GM12891 (cell line): ENCODE results near the gene SCGB1D1.

ENCODE experiments used
- PAX5 ChIP-seq: IDR thresholded peaks from 2 replicates; pipeline ENCODE4 v1.6.1; 2011; ENCODE audit warnings: low read length, moderate library complexity, mild to moderate bottlenecking; ENCODE audit not compliant: insufficient read depth, severe bottlenecking
- POLR2A ChIP-seq: IDR thresholded peaks from 2 replicates; pipeline ENCODE4 v1.6.1; 2011; ENCODE audit warnings: low read depth, low read length, control low read depth
- POLR2AphosphoS5 ChIP-seq: IDR thresholded peaks from 2 replicates; pipeline ENCODE4 v1.6.1; 2011; ENCODE audit warnings: low read depth, low read length, control low read depth
- POU2F2 ChIP-seq: IDR thresholded peaks from 2 replicates; pipeline ENCODE4 v1.6.1; 2011; ENCODE audit warnings: low read depth, mild to moderate bottlenecking, control low read depth, low read length, moderate library complexity
- SPI1 ChIP-seq: IDR thresholded peaks from 2 replicates; pipeline ENCODE4 v1.6.1; 2011; ENCODE audit warnings: low read depth, low read length, control low read depth
- TAF1 ChIP-seq: IDR thresholded peaks from 2 replicates; pipeline ENCODE4 v1.6.1; 2011; ENCODE audit warnings: low read depth, low read length, control low read depth

GRCh38 chr11:62241095-62241494 is 51.1 kb downstream of the SCGB1D1 start:
- TF ChIP-seq POLR2AphosphoS5 (no peak), POLR2A (no peak), TAF1 (no peak), PAX5 (no peak), SPI1 (no peak), POU2F2 (no peak)
